Measurements from ENCODE around the gene NINJ2. TPM values are rescaled to one million over a fixed set of nuclear protein-coding genes. Genes with fewer than 3 reads are reported as not detected.
"Not testable (repeated sequence)": the region's sequence is repeated elsewhere in the genome, so short reads cannot be mapped to it uniquely, and the experiment has no call there.

Gene NINJ2, protein sequence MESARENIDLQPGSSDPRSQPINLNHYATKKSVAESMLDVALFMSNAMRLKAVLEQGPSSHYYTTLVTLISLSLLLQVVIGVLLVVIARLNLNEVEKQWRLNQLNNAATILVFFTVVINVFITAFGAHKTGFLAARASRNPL
- 1.3 TPM for polyA plus RNA-seq (ENCODE audit: insufficient read length)
- long read RNA-seq, donor 1, result 0 reads
- long read RNA-seq, donor 2, result 0 reads
- long read RNA-seq, donor 3, partial matches to known transcripts, result 0 of 1 reads
- long read RNA-seq, donor 3, other reads (novel, unspliced or antisense), result 0 of 1 reads
- long read RNA-seq, donor 4, result 0 reads
- long read RNA-seq, donor 5, result 0 reads
- long read RNA-seq, donor 6, result 0 reads
- long read RNA-seq, donor 7, result 0 reads
- long read RNA-seq, donor 8, result 0 reads

DNA sequence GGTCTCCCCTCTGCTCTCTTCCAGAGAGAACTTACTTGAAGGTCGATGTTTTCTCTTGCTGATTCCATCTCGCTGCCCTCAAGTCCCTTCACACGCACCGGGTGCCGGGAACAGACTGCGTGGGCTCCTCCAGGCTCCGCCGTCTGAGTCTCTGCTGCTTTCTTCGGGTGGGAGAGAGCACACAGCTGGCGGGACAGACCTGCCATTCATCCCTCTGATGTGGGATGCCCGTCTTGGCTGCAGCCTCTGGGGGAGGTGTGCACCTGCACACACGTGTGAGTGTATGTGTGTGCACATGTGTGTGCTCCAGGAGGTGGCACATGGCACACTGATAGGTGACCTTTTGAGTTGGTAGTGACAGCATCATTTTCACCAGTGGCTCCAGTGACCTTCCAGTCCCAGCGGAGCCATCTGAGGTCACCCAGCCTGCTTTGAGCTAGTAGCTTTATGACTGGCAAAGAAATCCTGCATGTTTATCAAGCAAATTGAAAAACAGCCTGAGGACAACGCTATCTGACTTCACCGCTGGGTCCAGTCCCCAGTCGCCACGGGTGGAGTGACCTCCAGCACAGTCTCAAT is at the start of gene NINJ2:
Gene NINJ2 (minus strand): TSS at position 153 of the 579 bp plus-strand sequence. CDS start 85 bp downstream, at position 68.
- no peak for DNase-seq

DNA sequence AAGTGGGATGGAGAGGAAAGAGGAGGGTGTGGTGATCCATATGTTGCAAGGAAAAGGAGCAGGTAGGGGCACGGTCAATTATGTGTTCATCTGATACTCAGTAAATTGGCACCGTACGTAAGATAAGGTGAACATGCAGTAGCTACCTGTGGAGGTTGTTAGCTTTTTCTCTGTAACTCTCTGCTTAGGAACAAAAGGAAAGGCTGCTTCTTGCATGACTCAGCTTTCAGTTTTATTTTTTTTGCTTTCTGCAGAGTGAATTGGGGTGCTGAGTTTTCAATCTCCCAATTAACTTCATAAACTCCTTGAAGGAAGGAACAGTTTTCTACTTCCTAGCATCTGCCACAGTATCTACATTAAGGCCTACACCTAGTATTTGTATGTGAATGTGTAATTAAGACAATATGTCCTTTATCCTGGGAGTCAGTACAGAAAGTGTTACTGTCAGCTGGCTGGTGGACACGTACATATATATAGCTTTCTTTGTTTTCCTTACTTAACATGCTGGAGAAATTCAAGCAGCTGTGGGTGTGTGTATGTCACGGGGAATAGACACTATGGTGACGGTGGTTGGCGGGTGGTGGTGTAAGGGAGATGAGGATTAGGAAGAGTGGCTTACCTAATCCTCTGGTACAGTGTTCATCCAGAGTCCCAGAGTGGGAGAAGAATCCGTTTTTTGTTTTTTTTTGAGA is 49.1 kb upstream of the NINJ2 start:
- DNase-seq, result no peak

DNA sequence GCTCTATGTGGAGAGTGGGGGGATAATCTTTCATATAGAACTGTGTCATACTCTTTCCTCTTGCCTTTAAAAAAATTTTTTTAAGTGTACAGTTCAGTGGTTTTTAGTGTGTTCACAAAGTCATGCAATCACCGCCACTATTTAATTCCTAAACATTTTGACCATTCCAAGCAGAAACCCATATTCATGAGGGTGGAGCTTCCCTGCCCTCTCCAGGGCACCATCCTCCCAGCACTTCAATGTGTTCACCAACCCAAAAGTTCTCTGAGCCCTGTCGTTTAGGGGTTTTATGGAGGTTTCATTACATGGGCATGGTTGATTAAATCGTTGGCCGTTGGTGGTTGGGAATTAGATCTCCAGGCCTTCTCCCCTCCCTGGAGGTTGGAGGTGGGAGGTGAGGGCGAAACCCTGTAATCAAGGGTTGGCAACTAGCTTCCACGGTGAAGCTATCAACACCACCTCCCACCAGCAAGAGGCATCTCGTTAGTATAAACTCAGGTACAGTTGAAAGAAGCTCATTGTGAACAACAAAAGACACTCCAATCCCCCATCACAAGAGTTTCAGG is 46.3 kb upstream of the NINJ2 start:
- DNase-seq, result peak; percentile 27

DNA sequence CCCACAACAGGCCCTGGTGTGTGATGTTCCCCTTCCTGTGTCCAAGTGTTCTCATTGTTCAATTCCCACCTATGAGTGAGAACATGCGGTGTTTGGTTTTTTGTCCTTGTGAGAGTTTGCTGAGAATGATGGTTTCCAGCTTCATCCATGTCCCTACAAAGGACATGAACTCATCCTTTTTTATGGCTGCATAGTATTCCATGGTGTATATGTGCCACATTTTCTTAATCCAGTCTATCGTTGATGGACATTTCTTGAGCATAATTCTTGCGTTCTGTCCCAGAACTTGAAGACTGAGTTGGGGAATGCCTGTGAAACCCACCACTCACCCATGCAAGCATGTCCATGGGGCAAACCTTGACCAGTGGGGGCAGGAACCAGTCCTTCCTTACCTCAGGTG is 44.8 kb upstream of the NINJ2 start:
- not testable (repeated sequence) for DNase-seq

DNA sequence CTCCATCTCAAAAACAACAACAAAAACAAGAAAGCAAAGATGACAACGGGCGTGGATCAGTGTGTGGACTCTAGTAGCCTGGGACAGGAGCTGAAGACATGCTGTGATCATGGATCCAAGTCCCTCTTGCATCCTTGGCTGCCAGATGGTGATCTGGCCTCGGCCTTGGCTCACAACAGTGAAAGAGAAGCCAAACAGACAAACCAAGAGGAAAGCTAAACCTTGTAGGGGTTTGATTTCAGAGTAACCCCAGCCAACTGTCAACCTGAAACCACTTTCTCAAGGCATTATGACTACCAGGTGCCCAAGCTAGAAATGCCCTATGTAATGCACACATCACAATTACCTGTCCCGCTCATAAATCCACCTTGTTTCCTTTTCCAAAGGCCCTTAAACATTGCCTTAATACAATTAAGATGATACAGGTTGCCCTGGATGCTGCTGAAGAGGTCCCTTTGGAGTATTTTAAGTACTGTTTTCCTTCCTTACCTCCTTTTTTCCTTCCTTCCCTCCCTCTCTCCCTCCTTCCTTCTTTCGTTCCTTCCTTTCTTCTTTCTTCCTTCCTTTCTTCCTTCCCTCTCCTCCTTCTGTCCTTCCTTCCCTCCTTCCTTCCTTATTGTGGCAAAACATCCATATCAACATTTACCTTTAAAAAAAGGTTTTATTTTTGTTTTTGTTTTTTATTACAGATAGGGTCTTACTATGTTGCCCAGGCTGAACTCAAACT is 41.4 kb upstream of the NINJ2 start:
- DNase-seq, result no peak

DNA sequence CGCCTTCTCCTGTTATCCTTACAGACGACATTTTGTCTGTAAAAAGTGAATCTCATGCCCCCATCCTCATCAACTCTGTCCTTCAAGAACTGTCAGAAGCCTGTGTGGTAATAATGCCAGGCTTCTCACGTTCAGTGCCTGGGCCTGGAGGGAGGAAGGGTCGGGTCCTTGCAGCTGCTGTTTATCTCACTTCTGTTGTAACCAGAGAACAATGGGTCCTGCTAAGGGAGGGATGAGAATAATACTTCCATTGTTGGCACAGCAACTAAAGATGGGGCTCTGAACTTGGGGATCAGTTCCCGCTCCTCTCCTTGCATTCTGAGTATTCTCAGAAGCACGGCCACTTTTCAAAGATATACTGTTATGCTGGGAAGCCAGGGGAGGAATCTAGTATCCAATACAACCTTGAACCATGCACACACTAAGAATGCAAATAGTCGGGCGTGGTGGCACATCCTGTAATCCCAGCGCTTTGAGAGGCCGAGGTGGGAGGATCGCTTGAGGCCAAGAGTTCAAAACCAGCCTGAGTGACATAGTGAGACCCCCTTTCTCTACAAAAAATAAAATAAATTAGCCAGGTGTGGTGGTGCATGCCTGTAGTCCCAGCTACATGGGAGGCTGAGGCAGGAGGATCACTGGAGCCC is 38.8 kb upstream of the NINJ2 start:
- no peak for DNase-seq

DNA sequence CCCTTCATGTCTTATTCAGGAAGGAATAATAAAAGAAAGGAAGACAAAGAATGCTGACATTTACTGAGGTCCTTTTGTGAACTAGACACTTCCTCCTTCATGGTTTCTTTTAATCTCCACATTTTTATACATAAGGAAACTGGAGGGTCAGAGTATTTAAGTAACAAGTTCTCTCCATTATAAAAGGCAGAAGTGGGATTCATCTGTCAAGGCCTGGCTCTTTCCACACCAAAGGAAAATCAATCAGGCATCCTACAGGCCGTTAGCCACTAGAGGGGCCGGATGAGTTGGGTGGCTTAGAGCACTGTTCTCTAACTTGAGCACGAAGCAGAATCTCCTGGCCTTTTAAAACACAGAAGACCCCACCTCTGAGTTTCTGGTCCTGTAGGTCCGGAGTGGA is 36.8 kb upstream of the NINJ2 start:
- no peak for DNase-seq

DNA sequence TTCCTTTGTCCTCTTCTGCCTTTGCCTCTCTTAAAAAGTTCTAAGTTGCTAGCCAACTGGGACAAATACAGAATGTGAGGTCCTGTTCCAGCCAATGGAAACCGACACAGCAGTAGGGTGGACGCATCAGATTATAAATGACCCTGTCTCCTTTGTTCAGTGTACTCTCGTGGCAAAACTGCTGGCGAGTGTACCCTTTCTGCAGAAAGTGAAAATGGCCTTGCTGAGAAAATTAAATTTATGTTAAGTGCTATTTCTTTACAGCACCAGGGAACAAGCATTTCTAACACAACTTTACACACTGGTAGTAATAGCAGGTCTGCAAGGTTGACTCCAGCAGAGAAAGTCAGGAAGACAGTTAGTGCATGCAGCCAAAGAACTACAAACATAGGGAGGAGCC is 35.0 kb upstream of the NINJ2 start:
- not testable (repeated sequence) for DNase-seq

DNA sequence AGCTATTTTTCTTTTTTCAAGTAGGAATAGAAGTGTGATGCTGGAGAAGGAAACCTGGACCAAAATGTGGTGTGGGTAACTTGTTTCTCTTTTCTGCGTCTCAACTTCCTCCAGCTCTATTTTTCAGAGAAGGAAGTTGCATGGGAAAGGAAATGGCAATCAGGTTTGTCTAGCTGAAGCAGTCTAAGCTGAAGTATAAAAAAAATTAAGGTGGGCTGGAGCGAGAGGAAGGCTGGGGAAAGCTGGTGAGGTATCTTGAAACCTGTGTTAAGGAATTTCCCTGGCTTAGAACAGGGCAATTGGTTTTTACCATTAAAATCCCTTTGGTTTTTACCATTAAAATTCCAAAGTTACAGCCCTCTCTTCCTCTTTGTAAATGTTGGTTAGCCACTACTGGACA is 34.2 kb upstream of the NINJ2 start:
- DNase-seq, result no peak

DNA sequence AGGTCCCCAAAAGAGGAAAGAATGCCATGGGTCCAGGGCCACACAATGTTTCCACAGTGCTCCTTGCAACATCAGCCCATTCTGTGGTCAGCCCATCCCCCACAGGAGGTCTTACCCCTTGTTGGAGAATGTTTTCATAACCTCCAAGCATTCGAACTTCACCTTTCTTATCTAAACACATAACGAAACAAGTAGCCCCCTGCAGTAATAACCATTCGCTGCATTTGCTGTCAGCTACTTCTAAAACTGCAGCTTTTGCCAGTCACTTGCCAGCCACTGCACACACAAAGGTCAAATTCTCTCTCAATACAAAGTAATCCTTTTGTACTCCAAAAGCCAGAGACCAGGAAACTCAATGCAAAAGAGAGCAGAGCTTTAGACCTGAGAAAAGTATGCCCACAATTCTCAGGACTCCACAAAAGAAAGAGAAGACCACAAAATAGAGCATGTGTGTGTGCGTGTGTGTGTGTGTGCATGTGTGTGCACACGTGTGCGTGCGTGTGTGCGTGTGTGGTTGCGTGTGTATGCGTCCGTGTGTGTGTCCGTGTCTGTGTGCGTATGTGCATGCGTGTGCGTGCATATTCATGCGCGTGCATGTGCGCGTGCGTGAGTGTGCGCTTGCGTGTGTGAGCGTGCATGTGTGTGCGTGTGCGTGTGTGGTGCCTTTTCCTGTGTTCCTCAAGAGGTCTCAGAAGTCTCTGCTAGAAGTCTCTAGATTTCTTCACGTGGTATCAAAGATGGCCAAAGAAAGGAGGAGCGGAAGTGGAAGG is 31.7 kb upstream of the NINJ2 start:
- no peak for DNase-seq

DNA sequence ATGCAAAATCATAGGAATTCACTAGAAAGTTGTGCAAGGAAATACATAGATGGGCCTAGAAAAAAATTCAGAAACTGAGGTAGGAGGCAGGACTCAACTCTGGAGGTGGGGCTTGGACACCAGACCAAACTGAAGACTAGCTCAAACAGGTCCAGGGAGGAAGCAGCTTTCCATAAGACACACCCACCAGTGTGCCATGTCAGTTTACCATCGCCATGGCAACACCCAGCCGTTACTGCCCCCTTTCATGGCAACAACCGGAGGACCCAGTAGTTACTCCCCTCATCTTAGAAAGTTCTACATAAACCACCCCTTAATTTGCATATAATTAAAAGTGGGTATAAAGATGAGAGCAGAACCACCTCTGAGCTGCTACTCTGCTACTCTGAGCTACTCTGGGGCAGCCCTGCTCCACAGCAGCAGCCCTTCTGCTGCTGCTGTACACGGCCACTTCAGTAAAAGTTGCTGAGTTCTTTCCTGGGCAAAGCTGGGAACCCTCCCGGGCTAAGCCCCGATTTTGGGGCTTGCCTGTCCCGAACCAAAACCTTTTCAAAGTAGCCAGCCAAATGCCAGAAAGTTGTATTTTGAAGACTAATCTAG is 30.8 kb upstream of the NINJ2 start:
- no peak for DNase-seq

DNA sequence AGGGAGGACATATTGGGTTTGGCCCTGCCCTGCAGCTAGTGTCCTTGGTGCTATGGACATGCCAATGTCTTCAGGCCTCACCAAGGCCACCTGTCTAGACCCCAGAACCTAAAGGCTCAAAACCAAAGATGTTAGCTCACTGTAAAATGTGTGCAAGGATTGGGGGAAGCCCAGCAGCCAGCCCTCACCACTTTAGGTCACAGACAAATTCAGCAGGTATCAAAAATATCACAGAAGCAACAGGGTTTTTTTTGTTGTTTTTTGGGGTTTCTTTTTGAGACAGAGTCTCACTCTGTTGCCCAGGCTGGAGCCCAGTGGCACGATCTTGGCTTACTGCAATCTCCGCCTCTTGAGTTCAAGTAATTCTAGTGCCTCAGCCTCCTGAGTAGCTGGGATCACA is 29.0 kb upstream of the NINJ2 start:
- DNase-seq, result no peak

DNA sequence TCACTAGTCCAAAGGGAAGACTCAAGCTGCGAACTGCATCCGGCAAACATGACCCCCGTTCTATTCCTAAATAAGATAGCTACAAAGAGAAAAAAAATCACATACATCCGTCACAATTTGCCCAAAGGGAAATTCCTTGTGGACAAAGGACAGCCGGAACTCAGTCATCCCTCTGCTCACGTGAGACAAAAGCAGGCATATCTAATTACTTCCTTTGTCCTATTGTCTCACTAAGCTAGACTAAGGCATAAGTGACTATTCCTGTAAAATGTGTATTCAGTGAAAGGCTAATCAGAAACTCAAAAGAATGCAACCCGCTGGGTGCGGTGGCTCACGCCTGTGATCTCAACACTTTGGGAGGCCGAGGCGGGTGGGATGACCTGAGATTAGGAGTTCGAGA is 27.2 kb upstream of the NINJ2 start:
- no peak for DNase-seq

DNA sequence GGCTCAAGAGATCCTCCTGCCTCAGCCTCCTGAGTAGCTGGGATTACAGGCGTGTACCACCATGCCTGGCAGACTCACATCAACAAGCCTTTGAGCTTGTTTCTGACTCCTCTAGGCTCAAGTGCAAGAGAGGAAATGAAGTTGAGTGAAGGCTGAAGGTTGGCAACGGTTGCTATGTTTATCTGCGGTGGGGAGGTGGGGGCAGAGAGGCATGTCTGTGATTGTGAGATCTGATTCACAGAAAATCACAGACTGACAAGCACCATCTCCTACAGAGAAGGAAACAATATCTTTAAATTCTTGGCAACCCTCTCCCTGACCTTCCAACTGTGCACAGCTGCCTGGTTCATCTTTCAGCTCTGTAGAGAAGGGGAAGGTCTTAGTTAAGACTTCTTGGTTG is 22.1 kb upstream of the NINJ2 start:
- DNase-seq, result peak; percentile 31

DNA sequence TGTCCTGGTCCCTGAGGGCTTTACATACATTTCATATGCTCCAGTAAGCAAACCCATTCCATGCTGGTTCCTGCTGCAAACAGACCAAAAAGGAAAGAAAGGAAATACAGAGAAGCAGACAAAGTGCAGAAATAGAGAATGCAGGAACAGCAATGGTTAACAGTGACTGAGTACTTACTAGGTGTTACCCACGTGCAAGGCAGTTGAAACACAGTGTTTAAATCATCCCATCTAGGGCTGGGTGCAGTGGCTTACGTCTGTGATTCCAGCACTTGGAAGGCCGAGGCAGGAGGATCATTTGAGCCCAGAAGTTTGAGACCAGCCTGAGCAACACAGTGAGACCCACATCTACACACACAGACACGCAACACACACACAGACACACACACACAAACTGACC is 21.2 kb upstream of the NINJ2 start:
- DNase-seq, result no peak

DNA sequence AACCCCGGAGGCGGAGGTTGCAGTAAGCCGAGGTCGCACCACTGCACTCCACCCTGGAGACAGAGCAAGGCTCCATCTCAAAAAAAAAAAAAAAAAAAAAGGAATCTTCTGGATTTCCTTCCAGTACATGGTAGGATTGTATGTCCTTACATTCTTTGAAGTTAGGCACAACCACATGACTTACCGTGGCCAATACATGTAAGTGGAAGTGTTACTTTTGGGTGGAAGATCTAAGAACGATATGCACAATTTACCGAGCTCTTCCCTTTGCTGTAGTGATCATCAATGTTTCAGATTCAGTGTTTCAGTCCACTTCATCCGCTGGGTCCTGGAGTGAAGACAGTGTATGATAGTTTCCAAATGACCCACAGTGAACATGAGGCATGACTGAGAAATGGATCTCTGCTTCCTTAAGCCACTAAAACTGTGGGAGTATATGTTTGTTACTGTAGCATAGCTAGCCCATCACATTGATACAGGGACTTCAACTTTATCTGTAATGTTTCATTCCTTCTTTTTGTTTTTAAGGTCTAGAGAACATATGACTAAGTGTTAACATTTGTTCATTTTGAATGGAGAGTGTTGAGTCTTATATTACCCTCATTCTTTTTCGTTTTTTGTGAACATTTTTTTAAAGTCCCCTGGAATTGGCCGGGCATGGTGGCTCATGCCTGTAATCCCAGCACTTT is 18.5 kb upstream of the NINJ2 start:
- DNase-seq, result no peak

DNA sequence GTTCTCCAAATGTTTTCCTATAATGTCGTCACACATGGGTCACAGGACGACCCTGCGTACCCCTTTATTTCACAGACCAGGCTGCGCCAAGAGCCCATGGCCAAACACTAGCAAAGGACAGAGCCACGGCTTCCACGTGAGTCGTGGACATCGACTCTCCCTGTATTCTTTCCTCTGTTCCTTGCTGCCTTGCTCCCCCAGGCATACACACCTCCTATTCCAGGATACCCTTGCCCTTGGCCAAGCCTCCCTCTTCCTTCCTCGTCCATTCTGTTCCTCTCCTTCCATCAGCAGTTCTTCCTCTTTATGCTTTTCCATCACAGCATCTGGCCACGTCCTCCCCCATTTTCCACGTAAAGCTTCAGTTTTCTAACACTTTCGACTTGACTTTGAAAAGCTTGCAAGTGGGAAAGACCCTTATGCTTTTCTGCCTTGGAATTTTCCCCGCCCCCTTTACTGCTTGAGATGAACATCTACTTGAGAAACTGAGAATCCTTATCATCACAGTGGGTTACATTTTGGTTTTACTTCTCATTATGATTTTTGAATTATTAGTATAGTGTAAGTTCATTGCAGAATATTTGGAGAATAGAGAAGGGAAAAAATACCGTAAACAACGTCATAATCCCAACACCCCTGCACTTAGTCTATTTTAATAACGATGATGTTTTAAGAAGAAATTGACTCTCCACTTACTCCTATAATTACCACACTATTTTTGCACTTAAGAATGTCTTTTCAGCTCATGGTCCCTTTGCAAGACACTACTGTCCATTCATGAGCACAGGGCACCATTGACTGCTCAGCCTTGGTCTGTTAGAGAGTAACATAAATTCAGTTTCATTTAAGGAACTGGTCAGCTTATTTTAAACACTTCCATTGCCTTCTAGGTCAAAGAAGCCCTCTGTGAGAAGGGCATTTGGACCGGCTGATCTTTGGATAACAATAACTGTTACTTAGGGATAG is 15.8 kb upstream of the NINJ2 start:
- no peak for DNase-seq

DNA sequence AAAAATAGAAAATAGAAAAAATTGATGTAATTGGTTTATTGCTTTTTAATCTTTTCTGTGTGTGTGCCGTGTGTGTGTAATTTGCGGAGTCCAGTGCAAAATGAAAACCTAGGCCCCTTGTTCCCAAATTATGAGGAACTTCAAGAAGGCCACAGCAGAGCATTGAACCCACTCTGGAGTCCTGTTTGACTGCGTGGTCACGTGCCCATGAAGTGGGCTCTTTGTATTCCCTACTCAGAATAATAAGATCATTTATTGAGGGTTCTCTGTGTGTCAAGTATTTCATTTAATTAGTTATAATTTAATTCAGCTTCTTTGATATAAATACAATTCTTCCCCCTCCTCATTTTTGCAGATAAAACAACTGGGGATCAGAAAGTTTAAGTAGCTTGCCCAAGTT is 12.3 kb upstream of the NINJ2 start:
- no peak for DNase-seq
